ENCODE measurements around the gene MORF4L1. TPM values are rescaled to one million over a fixed set of nuclear protein-coding genes. Genes with fewer than 3 reads are reported as not detected.
"Not testable (repeated sequence)": the region's sequence is repeated elsewhere in the genome, so short reads cannot be mapped to it uniquely, and the experiment has no call there.

The MORF4L1 gene
- total RNA-seq, 4 donors from 2014 or later = 149 to 330 (median 235) TPM

GRCh38 chr15:78836333-78836732 is 36.4 kb upstream of the MORF4L1 start:
- H3K4me1 ChIP-seq = no peaks in the 10 kb centered on the region
- in situ Hi-C loops (cut with MboI; ENCODE audit: low pct_ligation_motif_present in 1 of 4, low pct_unique_long_range_greater_than_20kb in 1 of 4, low sequenced_read_pairs in 3 of 4) (no loop called here), intact Hi-C loops (cut with DNase I; ENCODE audit: low total_unique reads) (no loop called here)
- H3K4me3 ChIP-seq = no peak overlapping the region
- no peaks in the 10 kb centered on the region for H3K36me3 ChIP-seq
- 44 to 58% methylated on average over 1 of the region's 1 CpG for WGBS, 2 donors (ENCODE audit: low coverage in 1 of 2)
- no peak for DNase-seq
- H3K27me3 ChIP-seq = no peaks in the 10 kb centered on the region
- H3K27ac ChIP-seq = no peak overlapping the region
- H3K9me3 ChIP-seq = no peaks in the 10 kb centered on the region
- TF ChIP-seq EP300 (IDR thresholded peaks at IDR 0.05; ENCODE audit: low read depth) (no peak), POLR2AphosphoS5 (IDR thresholded peaks at IDR 0.05) (no peak), CTCF (IDR thresholded peaks at IDR 0.05) (no peak), POLR2A (IDR thresholded peaks at IDR 0.05) (no peak)

GRCh38 chr15:78837131-78837530 is 35.6 kb upstream of the MORF4L1 start:
- intact Hi-C loops (cut with DNase I; ENCODE audit: low total_unique reads) (no loop called here), in situ Hi-C loops (cut with MboI; ENCODE audit: low pct_ligation_motif_present in 1 of 4, low pct_unique_long_range_greater_than_20kb in 1 of 4, low sequenced_read_pairs in 3 of 4) (no loop called here)
- Histone ChIP-seq H3K36me3 (no peaks in the 10 kb centered on the region), H3K27me3 (no peaks in the 10 kb centered on the region), H3K4me3 (no peak overlapping the region), H3K4me1 (no peaks in the 10 kb centered on the region), H3K27ac (no peak overlapping the region), H3K9me3 (no peaks in the 10 kb centered on the region)
- WGBS, 2 donors (ENCODE audit: low coverage in 1 of 2) = 29 to 64% methylated on average over 1 to 2 of the region's 2 CpGs
- DNase-seq = no peak
- TF ChIP-seq CTCF (IDR thresholded peaks at IDR 0.05) = no peak
- no peak for TF ChIP-seq POLR2AphosphoS5 (IDR thresholded peaks at IDR 0.05)
- no peak for TF ChIP-seq EP300 (IDR thresholded peaks at IDR 0.05; ENCODE audit: low read depth)
- TF ChIP-seq POLR2A (IDR thresholded peaks at IDR 0.05) = no peak

- WGBS, 2 donors (ENCODE audit: low coverage in 1 of 2) = 80 to 91% methylated on average over 2 to 8 of the region's 8 CpGs
- intact Hi-C loops (cut with DNase I; ENCODE audit: low total_unique reads) = no loop called here
Measured at GRCh38 chr15:78837543-78837942, 35.1 kb upstream of the MORF4L1 start.

GRCh38 chr15:78838489-78838888 is 34.2 kb upstream of the MORF4L1 start:
- in situ Hi-C loops (cut with MboI; ENCODE audit: low pct_ligation_motif_present in 1 of 4, low pct_unique_long_range_greater_than_20kb in 1 of 4, low sequenced_read_pairs in 3 of 4) = no loop called here
- no peak for TF ChIP-seq POLR2AphosphoS5 (IDR thresholded peaks at IDR 0.05)
- TF ChIP-seq POLR2A (IDR thresholded peaks at IDR 0.05) = no peak
- no peak for TF ChIP-seq CTCF (IDR thresholded peaks at IDR 0.05)
- TF ChIP-seq EP300 (IDR thresholded peaks at IDR 0.05; ENCODE audit: low read depth) = no peak

More at GRCh38 chr15:78837543-78837942, 35.1 kb upstream of the MORF4L1 start:
- no peak for TF ChIP-seq POLR2A (IDR thresholded peaks at IDR 0.05)
- no peak for TF ChIP-seq EP300 (IDR thresholded peaks at IDR 0.05; ENCODE audit: low read depth)
- no peak for TF ChIP-seq CTCF (IDR thresholded peaks at IDR 0.05)
- no peak for TF ChIP-seq POLR2AphosphoS5 (IDR thresholded peaks at IDR 0.05)
- in situ Hi-C loops (cut with MboI; ENCODE audit: low pct_ligation_motif_present in 1 of 4, low pct_unique_long_range_greater_than_20kb in 1 of 4, low sequenced_read_pairs in 3 of 4) = no loop called here
- H3K4me3 ChIP-seq = no peak overlapping the region
- no peaks in the 10 kb centered on the region for H3K9me3 ChIP-seq
- no peaks in the 10 kb centered on the region for H3K27me3 ChIP-seq
- no peak overlapping the region for H3K27ac ChIP-seq
- no peaks in the 10 kb centered on the region for H3K4me1 ChIP-seq
- no peaks in the 10 kb centered on the region for H3K36me3 ChIP-seq
- no peak for DNase-seq

GRCh38 chr15:78839151-78839550 is 33.5 kb upstream of the MORF4L1 start:
- WGBS, 2 donors (ENCODE audit: low coverage in 1 of 2) = 92 to 93% methylated on average over 5 to 6 of the region's 6 CpGs
- H3K27ac ChIP-seq; H3K27me3 ChIP-seq; DNase-seq; H3K36me3 ChIP-seq; H3K4me3 ChIP-seq; H3K9me3 ChIP-seq; intact Hi-C loops (cut with DNase I; ENCODE audit: low total_unique reads); in situ Hi-C loops (cut with MboI; ENCODE audit: low pct_ligation_motif_present in 1 of 4, low pct_unique_long_range_greater_than_20kb in 1 of 4, low sequenced_read_pairs in 3 of 4); H3K4me1 ChIP-seq: not testable (repeated sequence)

More at GRCh38 chr15:78838489-78838888, 34.2 kb upstream of the MORF4L1 start:
- H3K27me3 ChIP-seq = no peaks in the 10 kb centered on the region
- H3K9me3 ChIP-seq = no peaks in the 10 kb centered on the region
- H3K4me1 ChIP-seq = no peaks in the 10 kb centered on the region
- H3K4me3 ChIP-seq = no peak overlapping the region
- 77 to 78% methylated on average over 3 of the region's 3 CpGs for WGBS, 2 donors (ENCODE audit: low coverage in 1 of 2)
- intact Hi-C loops (cut with DNase I; ENCODE audit: low total_unique reads) = no loop called here
- H3K36me3 ChIP-seq = no peaks in the 10 kb centered on the region
- no peak for DNase-seq
- no peak overlapping the region for H3K27ac ChIP-seq
